Astrocyte (in vitro differentiated cells and primary cell): ENCODE measurements around the gene WDR93. TPM values are rescaled to one million over a fixed set of nuclear protein-coding genes. Genes with fewer than 3 reads are reported as not detected.

Experiments
- DNase-seq: peaks from one replicate; pipeline ENCODE4 v3.0.0-alpha.2; 2010; ENCODE audit warnings: low read depth
- FAIRE-seq: peaks from 2 replicates; lab custom pipeline; 2011; peaks lifted over from hg19 to GRCh38; lab: Jason Lieb, UNC
- H2AFZ ChIP-seq: 2 replicates; pipeline ENCODE4 v1.6.0; 2012; ENCODE audit warnings: low read depth, low read length, inconsistent platforms
- H3K27ac ChIP-seq: 2 replicates; pipeline ENCODE4 v1.5.1; 2011; ENCODE audit warnings: low read depth, low read length, inconsistent platforms
- H3K27me3 ChIP-seq: 2 replicates; pipeline ENCODE4 v1.6.0; 2011; ENCODE audit warnings: low read length, inconsistent platforms; ENCODE audit not compliant: insufficient read depth
- H3K36me3 ChIP-seq: 2 replicates; pipeline ENCODE4 v1.5.1; 2011; ENCODE audit warnings: low read length, inconsistent platforms; ENCODE audit not compliant: insufficient read depth
- H3K4me1 ChIP-seq: 2 replicates; pipeline ENCODE4 v1.5.1; 2011; ENCODE audit warnings: low read length, inconsistent platforms; ENCODE audit not compliant: insufficient read depth
- H3K4me2 ChIP-seq: 2 replicates; pipeline ENCODE4 v1.6.0; 2012; ENCODE audit warnings: low read length, inconsistent platforms
- H3K4me3 ChIP-seq: 2 replicates; pipeline ENCODE4 v1.5.1; 2011; ENCODE audit warnings: low read depth, mild to moderate bottlenecking, low read length, inconsistent platforms; ENCODE audit not compliant: insufficient read depth
- H3K79me2 ChIP-seq: 2 replicates; pipeline ENCODE4 v1.6.0; 2012; ENCODE audit warnings: mild to moderate bottlenecking, low read length, inconsistent platforms; ENCODE audit not compliant: insufficient read depth
- H3K9ac ChIP-seq: 2 replicates; pipeline ENCODE4 v1.6.0; 2012; ENCODE audit warnings: mild to moderate bottlenecking, low read length, inconsistent platforms
- H3K9me3 ChIP-seq: 2 replicates; pipeline ENCODE4 v1.5.1; 2012; ENCODE audit warnings: low read depth, mild to moderate bottlenecking, low read length, inconsistent platforms; ENCODE audit not compliant: insufficient read depth
- H4K20me1 ChIP-seq: 2 replicates; pipeline ENCODE4 v1.6.0; 2012; ENCODE audit warnings: low read length, inconsistent platforms; ENCODE audit not compliant: insufficient read depth
- H3K27ac Mint-ChIP-seq: one replicate; pipeline ENCODE4 v1.8.0; 2021; ENCODE audit warnings: mild to moderate bottlenecking, mixed read lengths; ENCODE audit not compliant: unreplicated experiment
- H3K27me3 Mint-ChIP-seq: one replicate; pipeline ENCODE4 v1.8.0; 2021; ENCODE audit warnings: low read depth, mixed read lengths; ENCODE audit not compliant: unreplicated experiment
- H3K36me3 Mint-ChIP-seq: one replicate; pipeline ENCODE4 v1.8.0; 2021; ENCODE audit warnings: low read depth, mixed read lengths; ENCODE audit not compliant: unreplicated experiment
- H3K4me1 Mint-ChIP-seq: one replicate; pipeline ENCODE4 v1.8.0; 2021; ENCODE audit warnings: low read depth, mixed read lengths; ENCODE audit not compliant: unreplicated experiment
- H3K4me3 Mint-ChIP-seq: one replicate; pipeline ENCODE4 v1.8.0; 2021; ENCODE audit warnings: mild to moderate bottlenecking, moderate library complexity, mixed read lengths; ENCODE audit not compliant: unreplicated experiment
- H3K9me3 Mint-ChIP-seq: one replicate; pipeline ENCODE4 v1.8.0; 2021; ENCODE audit warnings: mild to moderate bottlenecking, mixed read lengths; ENCODE audit not compliant: unreplicated experiment
- CTCF ChIP-seq: IDR thresholded peaks from 2 replicates; pipeline ENCODE4 v1.5.1; 2011; ENCODE audit warnings: low read depth, mild to moderate bottlenecking, inconsistent platforms, low read length, moderate library complexity; ENCODE audit not compliant: insufficient read depth
- EZH2 ChIP-seq: IDR thresholded peaks from 2 replicates; pipeline ENCODE4 v1.6.1; 2012; ENCODE audit warnings: mild to moderate bottlenecking, low read length, inconsistent platforms; ENCODE audit not compliant: insufficient read depth
- total RNA-seq: library from RNA; stranded (reverse); gene quantifications from 2 replicates; pipeline ENCODE4 v1.2.1, GENCODE V29; 2021

Gene WDR93
- total RNA-seq, 1 donor from 2014 or later, result not detected

- Mint-ChIP-seq H3K9me3 (peaks cover 12% of the 10 kb centered on the region), H3K27me3 (peaks cover 3% of the 10 kb centered on the region)
These were observed 93.5 kb downstream of the WDR93 start for GRCh38 chr15:89783861-89784685.

GRCh38 chr15:89784686-89784960 is 94.0 kb downstream of the WDR93 start:
- H3K4me1 Mint-ChIP-seq, result peaks cover 10% of the 10 kb centered on the region

More at GRCh38 chr15:89783861-89784685, 93.5 kb downstream of the WDR93 start:
- peaks cover 12% of the 10 kb centered on the region for H3K36me3 ChIP-seq
- no peak overlapping the region for H3K4me3 ChIP-seq
- no peaks in the 10 kb centered on the region for H3K9me3 ChIP-seq
- no peak overlapping the region for H3K27ac Mint-ChIP-seq
- H2AFZ ChIP-seq, result no peak overlapping the region
- H3K4me1 ChIP-seq, result peaks cover 18% of the 10 kb centered on the region
- no peaks in the 10 kb centered on the region for H4K20me1 ChIP-seq
- no peak overlapping the region for H3K9ac ChIP-seq
- no peaks in the 10 kb centered on the region for H3K36me3 Mint-ChIP-seq
- no peak overlapping the region for H3K27ac ChIP-seq
- no peak overlapping the region for H3K4me3 Mint-ChIP-seq
- DNase-seq, result no peak
- FAIRE-seq, result no peak
- peaks cover 10% of the 10 kb centered on the region for H3K4me1 Mint-ChIP-seq
- no peaks in the 10 kb centered on the region for H3K79me2 ChIP-seq
- TF ChIP-seq EZH2, result no peak
- no peak overlapping the region for H3K4me2 ChIP-seq
- no peaks in the 10 kb centered on the region for H3K27me3 ChIP-seq

GRCh38 chr15:89785064-89785773 is 94.6 kb downstream of the WDR93 start:
- no peaks in the 10 kb centered on the region for H3K79me2 ChIP-seq
- H3K27ac Mint-ChIP-seq, result no peak overlapping the region
- TF ChIP-seq EZH2 (no peak), CTCF (no peak)
- H3K4me3 ChIP-seq, result no peak overlapping the region
- no peak overlapping the region for H3K4me3 Mint-ChIP-seq
- H3K4me1 ChIP-seq, result peaks cover 18% of the 10 kb centered on the region
- peaks cover 12% of the 10 kb centered on the region for H3K9me3 Mint-ChIP-seq
- H3K4me2 ChIP-seq, result no peak overlapping the region
- no peaks in the 10 kb centered on the region for H3K27me3 ChIP-seq
- H4K20me1 ChIP-seq, result no peaks in the 10 kb centered on the region
- H3K36me3 ChIP-seq, result peaks cover 12% of the 10 kb centered on the region
- peaks cover 4% of the 10 kb centered on the region for H3K27me3 Mint-ChIP-seq
- no peak overlapping the region for H2AFZ ChIP-seq
- H3K36me3 Mint-ChIP-seq, result no peaks in the 10 kb centered on the region
- H3K4me1 Mint-ChIP-seq, result peaks cover 10% of the 10 kb centered on the region
- H3K9me3 ChIP-seq, result no peaks in the 10 kb centered on the region
- no peak for DNase-seq
- H3K27ac ChIP-seq, result no peak overlapping the region
- H3K9ac ChIP-seq, result no peak overlapping the region
- FAIRE-seq, result no peak

More at GRCh38 chr15:89784686-89784960, 94.0 kb downstream of the WDR93 start:
- Histone ChIP-seq H3K9me3 (no peaks in the 10 kb centered on the region), H3K4me2 (no peak overlapping the region), H3K27ac (no peak overlapping the region), H3K36me3 (peaks cover 12% of the 10 kb centered on the region), H2AFZ (no peak overlapping the region), H4K20me1 (no peaks in the 10 kb centered on the region), H3K79me2 (no peaks in the 10 kb centered on the region), H3K27me3 (no peaks in the 10 kb centered on the region), H3K9ac (no peak overlapping the region), H3K4me3 (no peak overlapping the region), H3K4me1 (peaks cover 18% of the 10 kb centered on the region)
- Mint-ChIP-seq H3K36me3 (no peaks in the 10 kb centered on the region), H3K9me3 (peaks cover 12% of the 10 kb centered on the region), H3K27ac (no peak overlapping the region), H3K4me3 (no peak overlapping the region), H3K27me3 (peaks cover 3% of the 10 kb centered on the region)
- TF ChIP-seq EZH2 (no peak), CTCF (no peak)
- no peak for FAIRE-seq
- no peak for DNase-seq
